Skeletal muscle satellite cell (primary cell): Measurements from ENCODE around the gene CDK14.
"Not testable (repeated sequence)": the region's sequence is repeated elsewhere in the genome, so short reads cannot be mapped to it uniquely, and the experiment has no call there.

Experiments used
- H3K27me3 ChIP-seq: 2 replicates; pipeline ENCODE4 v1.7.0; 2013; ENCODE audit warnings: low read length; ENCODE audit not compliant: control insufficient read depth, insufficient read depth
- H3K36me3 ChIP-seq: 2 replicates; pipeline ENCODE4 v1.7.0; 2013; ENCODE audit warnings: mild to moderate bottlenecking, control low read depth, low read length; ENCODE audit not compliant: insufficient read depth
- H3K4me1 ChIP-seq: 2 replicates; pipeline ENCODE4 v1.7.0; 2013; ENCODE audit warnings: low read length; ENCODE audit not compliant: control insufficient read depth, insufficient read depth
- H3K4me2 ChIP-seq: 2 replicates; pipeline ENCODE4 v1.7.0; 2013; ENCODE audit warnings: mild to moderate bottlenecking, low read length
- H3K4me3 ChIP-seq: 2 replicates; pipeline ENCODE4 v1.7.0; 2013; ENCODE audit warnings: low read length
- H3K9ac ChIP-seq: 2 replicates; pipeline ENCODE4 v1.7.0; 2013; ENCODE audit warnings: mild to moderate bottlenecking, low read depth, low read length, moderate library complexity
- H3K9me3 ChIP-seq: replicated peaks from 2 replicates; pipeline ENCODE4 v1.7.0; 2013; ENCODE audit warnings: mild to moderate bottlenecking, control low read depth, low read length

CDK14 gene

GRCh38 chr7:90726623-90727022, 130.5 kb downstream of the CDK14 start:
- Histone ChIP-seq H3K9ac (no peak overlapping the region), H3K27me3 (no peaks in the 10 kb centered on the region), H3K4me1 (peaks cover 21% of the 10 kb centered on the region), H3K4me3 (no peak overlapping the region), H3K36me3 (no peaks in the 10 kb centered on the region), H3K9me3 (no peaks in the 10 kb centered on the region), H3K4me2 (peak overlapping the region; percentile 23)

DNA sequence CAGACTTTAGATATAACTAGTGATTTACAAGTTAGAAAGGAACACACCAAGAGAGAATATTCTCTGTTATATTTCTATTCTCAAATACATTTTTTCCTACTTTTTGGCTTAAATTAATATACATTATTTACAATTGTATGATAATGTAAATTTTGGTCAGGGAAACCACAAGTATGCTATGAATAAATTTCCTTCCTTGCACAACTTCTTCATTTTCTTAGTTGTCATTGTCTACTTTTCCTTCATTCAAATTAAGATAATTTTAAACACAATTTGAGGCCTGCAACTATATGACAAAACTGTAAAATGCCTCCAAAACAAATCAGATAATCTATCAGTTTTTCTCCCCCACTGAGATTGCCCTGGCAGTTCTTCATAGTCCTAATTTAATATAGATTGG, 131.3 kb downstream of the CDK14 start:
- Histone ChIP-seq H3K9me3 (no peaks in the 10 kb centered on the region), H3K27me3 (no peaks in the 10 kb centered on the region), H3K9ac (no peak overlapping the region), H3K4me2 (no peak overlapping the region), H3K4me3 (no peak overlapping the region), H3K4me1 (peaks cover 18% of the 10 kb centered on the region), H3K36me3 (no peaks in the 10 kb centered on the region)

- no peak overlapping the region for H3K4me3 ChIP-seq
- H3K4me2 ChIP-seq: no peak overlapping the region
- no peaks in the 10 kb centered on the region for H3K36me3 ChIP-seq
- no peak overlapping the region for H3K9ac ChIP-seq
- H3K9me3 ChIP-seq: no peaks in the 10 kb centered on the region
- H3K27me3 ChIP-seq: no peaks in the 10 kb centered on the region
- H3K4me1 ChIP-seq: peaks cover 17% of the 10 kb centered on the region
These were observed 132.4 kb downstream of the CDK14 start for GRCh38 chr7:90728568-90728967.

- not testable (repeated sequence) for H3K4me1 ChIP-seq, H3K4me3 ChIP-seq, H3K27me3 ChIP-seq, H3K4me2 ChIP-seq, H3K36me3 ChIP-seq, H3K9me3 ChIP-seq, H3K9ac ChIP-seq
These were observed 139.6 kb downstream of the CDK14 start for GRCh38 chr7:90735611-90736280.

DNA sequence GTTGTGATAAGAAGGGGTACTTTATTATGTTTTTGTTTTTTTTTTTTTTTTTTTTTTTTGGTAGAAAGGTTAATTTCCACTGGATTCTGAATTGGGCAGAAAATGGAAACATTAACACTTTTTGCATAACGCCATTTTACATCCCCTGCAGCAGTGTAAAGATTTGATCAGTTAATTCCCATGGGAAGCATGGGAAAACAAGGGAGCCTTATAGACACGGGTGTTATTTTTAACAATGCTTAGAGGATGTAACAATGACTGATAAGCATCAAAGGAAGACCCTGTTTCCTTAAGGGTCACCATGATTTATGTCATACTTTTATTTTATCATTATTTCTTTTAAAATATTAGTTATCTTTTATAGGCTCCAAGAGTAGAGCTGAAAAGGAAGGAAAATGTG, 140.2 kb downstream of the CDK14 start:
- Histone ChIP-seq H3K9ac (no peak overlapping the region), H3K27me3 (no peaks in the 10 kb centered on the region), H3K4me3 (no peak overlapping the region), H3K4me2 (no peak overlapping the region), H3K36me3 (no peaks in the 10 kb centered on the region), H3K9me3 (peaks cover 4% of the 10 kb centered on the region), H3K4me1 (no peaks in the 10 kb centered on the region)

DNA sequence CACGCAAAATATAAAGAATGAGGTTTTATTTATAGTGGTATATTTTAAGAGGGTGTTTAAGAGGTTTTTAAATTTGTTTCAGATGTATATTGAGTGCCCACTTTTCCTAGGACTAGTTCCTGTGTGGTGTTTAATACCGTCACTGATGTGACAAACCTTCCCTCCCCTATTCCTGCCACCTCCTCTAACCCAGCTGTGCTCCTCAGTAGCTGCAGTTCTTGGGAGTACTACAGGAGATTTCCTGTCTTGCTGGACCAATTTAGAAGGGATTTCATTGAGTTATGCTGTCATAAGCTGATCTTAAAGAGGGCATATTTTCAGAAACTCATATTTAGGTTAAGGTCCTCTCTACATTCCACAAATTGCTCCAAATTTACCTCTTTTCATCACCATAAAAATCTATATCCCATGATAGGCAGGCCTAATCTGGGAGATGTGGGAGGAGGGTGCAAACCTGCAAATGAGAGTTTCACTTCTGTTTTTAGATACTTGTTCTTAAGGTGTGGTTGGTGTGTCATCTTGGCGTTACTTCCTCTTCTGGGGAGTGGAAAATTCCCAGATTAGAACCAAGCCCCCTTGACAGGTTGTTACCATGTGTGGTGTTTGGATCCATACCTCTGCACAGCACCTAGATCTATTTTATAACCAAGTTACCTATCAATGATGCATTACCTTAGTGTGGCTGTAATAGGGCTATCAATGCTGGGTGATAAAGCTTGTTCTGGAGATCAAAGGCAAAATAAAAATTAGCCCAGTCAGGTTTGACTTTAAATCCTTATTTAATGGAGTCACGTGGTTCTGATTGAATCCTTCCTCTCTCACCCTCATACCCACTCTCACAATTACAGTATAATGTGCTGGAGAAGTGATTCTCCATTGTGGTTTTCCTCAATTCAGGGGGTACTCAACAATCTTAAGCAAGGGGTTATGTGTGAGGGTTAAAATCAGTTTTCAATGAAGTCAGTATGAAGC, 141.1 kb downstream of the CDK14 start:
- Histone ChIP-seq H3K4me1 (no peaks in the 10 kb centered on the region), H3K4me3 (no peak overlapping the region), H3K9me3 (peaks cover 4% of the 10 kb centered on the region), H3K27me3 (no peaks in the 10 kb centered on the region), H3K36me3 (no peaks in the 10 kb centered on the region), H3K9ac (no peak overlapping the region), H3K4me2 (no peak overlapping the region)

GRCh38 chr7:90738249-90738648, 142.1 kb downstream of the CDK14 start:
- H3K4me2 ChIP-seq: no peak overlapping the region

GRCh38 chr7:90739716-90740115, 143.6 kb downstream of the CDK14 start:
- Histone ChIP-seq H3K4me3 (no peak overlapping the region), H3K4me2 (no peak overlapping the region), H3K27me3 (no peaks in the 10 kb centered on the region), H3K9ac (no peak overlapping the region), H3K9me3 (no peaks in the 10 kb centered on the region), H3K4me1 (no peaks in the 10 kb centered on the region), H3K36me3 (no peaks in the 10 kb centered on the region)

More at GRCh38 chr7:90738249-90738648, 142.1 kb downstream of the CDK14 start:
- no peaks in the 10 kb centered on the region for H3K27me3 ChIP-seq
- no peaks in the 10 kb centered on the region for H3K4me1 ChIP-seq
- no peak overlapping the region for H3K9ac ChIP-seq
- H3K36me3 ChIP-seq: no peaks in the 10 kb centered on the region
- no peak overlapping the region for H3K4me3 ChIP-seq
- peaks cover 4% of the 10 kb centered on the region for H3K9me3 ChIP-seq

DNA sequence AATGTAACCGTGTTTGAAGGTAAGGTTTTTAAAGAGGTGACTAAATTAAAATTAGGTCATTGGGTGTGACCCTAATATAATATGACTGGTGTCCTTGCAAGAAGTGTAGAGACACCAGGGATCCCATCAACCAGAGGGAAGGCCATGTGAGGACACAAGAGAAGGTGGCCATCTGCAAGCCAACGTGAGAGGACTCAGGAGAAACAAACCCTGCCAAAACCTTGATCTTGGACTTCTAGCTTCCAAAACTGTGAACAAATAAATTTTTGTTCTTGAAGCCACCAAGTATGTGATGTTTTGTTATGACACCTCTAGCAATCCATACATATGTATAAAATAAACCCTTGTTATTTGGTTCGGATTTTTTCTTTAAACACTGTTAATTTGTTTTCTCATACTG, 144.3 kb downstream of the CDK14 start:
- H3K4me1 ChIP-seq: no peaks in the 10 kb centered on the region
- H3K9me3 ChIP-seq: no peaks in the 10 kb centered on the region
- no peaks in the 10 kb centered on the region for H3K27me3 ChIP-seq
- H3K9ac ChIP-seq: no peak overlapping the region
- H3K36me3 ChIP-seq: no peaks in the 10 kb centered on the region
- H3K4me2 ChIP-seq: no peak overlapping the region
- H3K4me3 ChIP-seq: no peak overlapping the region

- H3K9ac ChIP-seq: no peak overlapping the region
- H3K27me3 ChIP-seq: no peaks in the 10 kb centered on the region
These were observed 147.5 kb downstream of the CDK14 start for GRCh38 chr7:90743626-90744025.

GRCh38 chr7:90747516-90747915, 151.4 kb downstream of the CDK14 start:
- Histone ChIP-seq H3K36me3 (no peaks in the 10 kb centered on the region), H3K27me3 (no peaks in the 10 kb centered on the region), H3K9ac (no peak overlapping the region), H3K4me2 (no peak overlapping the region), H3K4me1 (no peaks in the 10 kb centered on the region), H3K9me3 (no peaks in the 10 kb centered on the region), H3K4me3 (no peak overlapping the region)

More at GRCh38 chr7:90743626-90744025, 147.5 kb downstream of the CDK14 start:
- no peak overlapping the region for H3K4me3 ChIP-seq
- H3K4me2 ChIP-seq: no peak overlapping the region
- no peaks in the 10 kb centered on the region for H3K36me3 ChIP-seq
- H3K4me1 ChIP-seq: no peaks in the 10 kb centered on the region
- no peaks in the 10 kb centered on the region for H3K9me3 ChIP-seq
